ENCODE results near the gene FUT6. TPM values are rescaled to one million over a fixed set of nuclear protein-coding genes. Genes with fewer than 3 reads are reported as not detected.

FUT6 gene
- total RNA-seq, 2 experiments from 2014 or later = not detected

GRCh38 chr19:5827891-5828660, 11.4 kb downstream of the FUT6 start:
- Mint-ChIP-seq H3K4me1 (ENCODE audit: low read depth) (peaks cover 7% of the 10 kb centered on the region), H3K4me3 (peak overlapping the region; percentile 89), H3K27me3 (no peaks in the 10 kb centered on the region), H3K27ac (peak overlapping the region; percentile 95), H3K9me3 (no peaks in the 10 kb centered on the region), H3K36me3 (ENCODE audit: low read depth) (no peaks in the 10 kb centered on the region)
- ATAC-seq = peak; percentile 83
- peak; percentile 96 for DNase-seq
- TF ChIP-seq, protein P1, sequence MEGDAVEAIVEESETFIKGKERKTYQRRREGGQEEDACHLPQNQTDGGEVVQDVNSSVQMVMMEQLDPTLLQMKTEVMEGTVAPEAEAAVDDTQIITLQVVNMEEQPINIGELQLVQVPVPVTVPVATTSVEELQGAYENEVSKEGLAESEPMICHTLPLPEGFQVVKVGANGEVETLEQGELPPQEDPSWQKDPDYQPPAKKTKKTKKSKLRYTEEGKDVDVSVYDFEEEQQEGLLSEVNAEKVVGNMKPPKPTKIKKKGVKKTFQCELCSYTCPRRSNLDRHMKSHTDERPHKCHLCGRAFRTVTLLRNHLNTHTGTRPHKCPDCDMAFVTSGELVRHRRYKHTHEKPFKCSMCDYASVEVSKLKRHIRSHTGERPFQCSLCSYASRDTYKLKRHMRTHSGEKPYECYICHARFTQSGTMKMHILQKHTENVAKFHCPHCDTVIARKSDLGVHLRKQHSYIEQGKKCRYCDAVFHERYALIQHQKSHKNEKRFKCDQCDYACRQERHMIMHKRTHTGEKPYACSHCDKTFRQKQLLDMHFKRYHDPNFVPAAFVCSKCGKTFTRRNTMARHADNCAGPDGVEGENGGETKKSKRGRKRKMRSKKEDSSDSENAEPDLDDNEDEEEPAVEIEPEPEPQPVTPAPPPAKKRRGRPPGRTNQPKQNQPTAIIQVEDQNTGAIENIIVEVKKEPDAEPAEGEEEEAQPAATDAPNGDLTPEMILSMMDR (IDR thresholded peaks at IDR 0.05) = no peak
- intact Hi-C loops (cut with micrococcal nuclease) = no loop called here
- ChIA-PET POLR2A (interaction anchor here (0.6 to 3.5 kb wide), 19 partner anchors 11 to 151 kb away, joined by 3 to 34 read pairs (median 4); partner anchors contain the start of genes DUS3L, FUT6, NDUFA11 and RPL36), CTCF (interaction anchor here (0.7 to 3.5 kb wide), 7 partner anchors 20 to 194 kb away, joined by 3 to 36 read pairs (median 3); partner anchors contain the start of genes NRTN and RPL36)

DNA sequence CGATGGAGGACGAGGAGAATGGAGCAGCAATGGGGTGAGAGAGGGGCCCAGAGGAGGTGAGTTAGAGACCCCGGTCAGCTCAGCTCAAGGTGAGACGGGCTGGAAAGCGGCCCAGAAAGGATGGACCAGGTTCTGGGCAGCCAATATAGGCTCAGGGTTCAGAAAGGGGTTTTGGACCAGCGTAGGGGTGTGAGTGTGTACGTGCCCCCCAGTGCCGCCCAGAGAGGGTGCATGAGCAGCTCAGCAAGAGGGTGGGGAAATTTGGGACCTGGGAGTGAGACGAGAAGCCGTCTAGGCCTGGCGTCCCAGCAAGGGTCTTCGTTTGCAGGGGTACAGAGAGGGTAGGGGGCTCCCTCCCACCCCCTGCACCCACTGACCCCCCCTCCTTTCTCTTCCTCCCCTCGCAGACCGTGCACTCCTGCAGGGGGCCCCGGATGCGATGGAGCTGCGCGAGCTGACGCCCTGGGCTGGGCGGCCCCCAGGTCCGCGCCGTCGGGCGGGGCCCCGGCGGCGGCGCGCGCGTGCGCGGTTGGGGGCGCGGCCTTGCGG, 12.1 kb downstream of the FUT6 start:
- Mint-ChIP-seq H3K36me3 (ENCODE audit: low read depth) (no peaks in the 10 kb centered on the region), H3K9me3 (no peaks in the 10 kb centered on the region), H3K27me3 (no peaks in the 10 kb centered on the region), H3K4me1 (ENCODE audit: low read depth) (peaks cover 7% of the 10 kb centered on the region), H3K4me3 (peak overlapping the region; percentile 73), H3K27ac (peak overlapping the region; percentile 79)
- TF ChIP-seq, protein P1 (IDR thresholded peaks at IDR 0.05) = no peak
- intact Hi-C loops (cut with micrococcal nuclease) = no loop called here
- POLR2A ChIA-PET = interaction anchor here (1.0 to 3.5 kb wide), 11 partner anchors 12 to 151 kb away, joined by 3 to 34 read pairs (median 6); partner anchors contain the start of genes DUS3L, FUT6, NDUFA11 and RPL36
- no peak for DNase-seq
- CTCF ChIA-PET = interaction anchor here (0.7 to 3.5 kb wide), 7 partner anchors 20 to 195 kb away, joined by 3 to 36 read pairs (median 3); partner anchors contain the start of genes NRTN and RPL36
- no peak for ATAC-seq

GRCh38 chr19:5826531-5827341, 12.8 kb downstream of the FUT6 start:
- Mint-ChIP-seq H3K9me3 (no peaks in the 10 kb centered on the region), H3K36me3 (ENCODE audit: low read depth) (no peaks in the 10 kb centered on the region), H3K27me3 (no peaks in the 10 kb centered on the region), H3K27ac (peak overlapping the region; percentile 79), H3K4me3 (peak overlapping the region; percentile 73), H3K4me1 (ENCODE audit: low read depth) (peaks cover 7% of the 10 kb centered on the region)
- ChIA-PET CTCF (interaction anchor here (1.8 to 3.5 kb wide), 2 partner anchors 23 to 141 kb away, joined by 4 to 36 read pairs; partner anchors contain the start of gene NRTN), POLR2A (interaction anchor here (1.6 to 3.5 kb wide), 3 partner anchors 37 to 108 kb away, joined by 7 to 34 read pairs (median 16); partner anchors contain the start of genes DUS3L, NDUFA11 and VMAC)
- intact Hi-C loops (cut with micrococcal nuclease) = no loop called here
- TF ChIP-seq, protein P1 (IDR thresholded peaks at IDR 0.05) = no peak
- peak; percentile 54 for DNase-seq
- ATAC-seq = no peak

- ATAC-seq (no peak), DNase-seq (no peak)
- Mint-ChIP-seq H3K27ac (no peak overlapping the region), H3K27me3 (no peaks in the 10 kb centered on the region), H3K4me1 (ENCODE audit: low read depth) (peaks cover 7% of the 10 kb centered on the region), H3K9me3 (no peaks in the 10 kb centered on the region), H3K4me3 (no peak overlapping the region), H3K36me3 (ENCODE audit: low read depth) (no peaks in the 10 kb centered on the region)
- TF ChIP-seq, protein P1 (IDR thresholded peaks at IDR 0.05) = no peak
- intact Hi-C loops (cut with micrococcal nuclease) = no loop called here
- CTCF ChIA-PET = interaction anchor here (1.4 kb wide), 1 partner anchor 21 kb away, joined by 6 read pairs; no protein-coding TSS in a partner anchor
- POLR2A ChIA-PET = no interaction called here
Measured at GRCh38 chr19:5825178-5825577, 14.3 kb downstream of the FUT6 start.
